Subcutaneous abdominal adipose tissue (tissue), 5 donors: ENCODE results near the gene CCDC188.

Experiments
- H3K27ac ChIP-seq: one replicate; pipeline ENCODE4 v1.7.0; 2013; ENCODE audit warnings: low read depth, mild to moderate bottlenecking, inconsistent platforms, low read length, moderate library complexity
- H3K27me3 ChIP-seq, 5 donors: one replicate each; pipeline ENCODE4 v1.7.0; 2013; ENCODE audit warnings: low read length in 5 of 5, inconsistent platforms in 1 of 5; ENCODE audit not compliant: control insufficient read depth in 5 of 5, insufficient read depth in 4 of 5
- H3K36me3 ChIP-seq, 5 donors: one replicate each; pipeline ENCODE4 v1.7.0; 2013; ENCODE audit warnings: low read length in 5 of 5; ENCODE audit not compliant: control insufficient read depth in 5 of 5, insufficient read depth in 5 of 5
- H3K4me1 ChIP-seq, 5 donors: one replicate each; pipeline ENCODE4 v1.7.0; 2013; ENCODE audit warnings: low read length in 5 of 5, mild to moderate bottlenecking in 3 of 5, moderate library complexity in 1 of 5; ENCODE audit not compliant: control insufficient read depth in 5 of 5, insufficient read depth in 5 of 5
- H3K4me3 ChIP-seq, 5 donors: one replicate each; pipeline ENCODE4 v1.7.0; 2013; ENCODE audit warnings: low read length in 5 of 5, low read depth in 1 of 5
- H3K9ac ChIP-seq, 5 donors: one replicate each; pipeline ENCODE4 v1.7.0; 2013; ENCODE audit warnings: low read length in 5 of 5, mild to moderate bottlenecking in 4 of 5, moderate library complexity in 3 of 5
- H3K9me3 ChIP-seq, 5 donors: one replicate each; pipeline ENCODE4 v1.7.0; 2013; ENCODE audit warnings: low read length in 5 of 5; ENCODE audit not compliant: control insufficient read depth in 5 of 5
- donor health status: healthy.
- donor health status: healthy.
- donor health status: healthy.
- donor health status: healthy.
- donor health status: healthy.

CCDC188 gene

DNA sequence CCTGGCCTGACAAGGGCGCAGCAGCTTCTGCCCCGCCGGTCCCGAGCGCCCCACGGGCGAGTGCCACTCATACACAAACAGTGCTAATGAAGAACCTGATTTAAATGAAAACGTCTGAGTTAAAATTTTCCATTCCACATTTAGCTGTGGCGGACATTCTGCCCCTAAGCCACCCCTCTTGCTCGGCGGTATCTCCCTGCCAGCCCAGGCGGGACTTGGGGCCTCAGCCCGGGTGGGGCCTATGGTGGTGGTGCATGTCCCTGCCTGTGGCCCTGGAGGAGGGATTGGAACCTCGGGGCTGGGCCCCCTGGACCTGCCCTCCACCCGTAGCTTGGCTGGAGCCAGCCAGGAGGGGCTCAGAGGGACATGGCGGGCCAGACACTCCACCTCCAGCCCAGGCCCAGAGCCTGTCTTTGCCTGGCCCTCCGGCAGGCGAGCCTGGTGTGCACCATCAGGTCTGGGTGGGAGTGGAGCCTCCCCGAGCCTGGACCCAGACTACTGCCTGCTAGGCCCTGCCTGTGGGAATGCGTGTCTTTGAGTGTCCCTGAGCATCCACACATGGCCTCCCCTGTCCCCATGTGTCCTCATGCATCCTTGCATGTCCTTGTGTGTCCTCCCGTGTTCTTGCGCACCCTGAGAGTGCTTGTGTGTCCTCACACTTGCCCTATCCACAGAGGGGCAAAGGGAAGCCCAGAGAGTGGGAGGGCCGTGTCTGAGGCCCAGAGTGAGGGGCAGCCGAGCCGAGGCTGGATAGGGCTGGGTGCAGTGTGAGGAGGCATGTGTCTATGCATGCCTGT lies 14.9 kb downstream of the CCDC188 start:
- H3K4me1 ChIP-seq, result peaks cover 8 to 63% (median 61%) of the 10 kb centered on the region in 5 donors
- H3K4me3 ChIP-seq, result no peak overlapping the region
- H3K9me3 ChIP-seq, result no peaks in the 10 kb centered on the region
- no peaks in the 10 kb centered on the region for H3K27me3 ChIP-seq
- peak overlapping the region in 2 of 5 donors; percentile 30 to 39 for H3K9ac ChIP-seq
- H3K27ac ChIP-seq, result no peak overlapping the region
- peaks cover 0 to 28% (median 14%) of the 10 kb centered on the region in 5 donors for H3K36me3 ChIP-seq

DNA sequence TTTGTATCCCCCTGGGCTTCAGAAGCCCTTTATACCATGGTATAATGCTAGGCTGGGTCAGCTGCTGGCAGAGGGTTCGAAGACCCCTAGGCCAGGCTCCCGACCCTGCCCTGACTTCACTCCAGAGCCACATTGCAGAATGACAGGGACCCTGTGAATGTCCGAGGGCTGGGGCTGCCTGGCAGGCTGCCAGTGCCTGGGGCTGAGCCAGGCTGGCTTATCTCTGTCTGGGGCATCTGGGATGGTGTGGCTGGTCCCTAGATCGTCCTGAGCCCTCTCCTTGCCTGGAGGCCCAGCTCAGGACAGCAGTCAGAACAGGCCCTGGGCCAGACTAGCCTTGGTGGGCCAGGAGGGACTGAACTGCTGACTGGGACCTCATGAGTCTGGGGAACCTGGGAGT lies 15.6 kb downstream of the CCDC188 start:
- H3K9ac ChIP-seq, result peak overlapping the region in 3 of 5 donors; percentile 30 to 56 (median 39)
- H3K4me1 ChIP-seq, result peaks cover 10 to 69% (median 67%) of the 10 kb centered on the region in 5 donors
- no peak overlapping the region for H3K27ac ChIP-seq

DNA sequence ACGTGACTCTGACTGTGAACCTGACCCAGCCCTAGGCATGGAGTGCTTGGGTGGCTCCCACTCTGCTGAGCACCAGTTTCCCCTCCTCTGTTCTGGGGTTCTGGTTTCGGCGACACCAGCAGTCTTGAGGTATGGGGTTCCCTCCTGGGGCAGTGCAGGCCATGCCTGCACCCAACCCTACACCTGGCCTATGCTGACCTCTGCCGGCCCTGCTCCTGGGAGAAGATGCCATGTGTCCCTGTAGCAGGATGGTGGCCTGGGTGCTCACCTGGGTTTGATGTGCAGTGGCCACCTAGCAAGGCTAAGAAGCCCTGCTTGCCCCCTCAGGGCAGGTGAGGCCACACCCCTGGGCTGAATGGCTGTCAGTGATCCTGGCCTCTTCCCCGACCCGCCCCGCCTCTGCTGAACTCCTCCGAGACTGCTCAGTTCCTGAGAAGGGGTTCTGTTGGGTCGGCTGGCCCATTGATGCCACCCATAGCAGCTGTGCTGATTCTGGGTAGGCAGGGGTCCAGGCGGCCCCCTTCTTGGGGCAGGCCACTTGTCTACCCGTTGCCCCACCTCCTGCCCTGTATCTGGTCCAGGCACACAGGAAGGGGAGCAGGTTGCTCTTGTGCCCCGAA lies 16.8 kb downstream of the CCDC188 start:
- H3K9ac ChIP-seq, result peak overlapping the region in 1 of 5 donors; percentile 64
- H3K9me3 ChIP-seq, result no peaks in the 10 kb centered on the region
- H3K36me3 ChIP-seq, result peaks cover 0 to 9% (median 0%) of the 10 kb centered on the region in 5 donors
- H3K4me1 ChIP-seq, result peaks cover 10 to 72% (median 72%) of the 10 kb centered on the region in 5 donors
- no peak overlapping the region for H3K27ac ChIP-seq
- no peaks in the 10 kb centered on the region for H3K27me3 ChIP-seq
- no peak overlapping the region for H3K4me3 ChIP-seq

More for the DNA sequence above, 15.6 kb downstream of the CCDC188 start:
- Histone ChIP-seq H3K36me3 (peaks cover 0 to 21% (median 11%) of the 10 kb centered on the region in 5 donors), H3K27me3 (no peaks in the 10 kb centered on the region), H3K4me3 (no peak overlapping the region), H3K9me3 (no peaks in the 10 kb centered on the region)

DNA sequence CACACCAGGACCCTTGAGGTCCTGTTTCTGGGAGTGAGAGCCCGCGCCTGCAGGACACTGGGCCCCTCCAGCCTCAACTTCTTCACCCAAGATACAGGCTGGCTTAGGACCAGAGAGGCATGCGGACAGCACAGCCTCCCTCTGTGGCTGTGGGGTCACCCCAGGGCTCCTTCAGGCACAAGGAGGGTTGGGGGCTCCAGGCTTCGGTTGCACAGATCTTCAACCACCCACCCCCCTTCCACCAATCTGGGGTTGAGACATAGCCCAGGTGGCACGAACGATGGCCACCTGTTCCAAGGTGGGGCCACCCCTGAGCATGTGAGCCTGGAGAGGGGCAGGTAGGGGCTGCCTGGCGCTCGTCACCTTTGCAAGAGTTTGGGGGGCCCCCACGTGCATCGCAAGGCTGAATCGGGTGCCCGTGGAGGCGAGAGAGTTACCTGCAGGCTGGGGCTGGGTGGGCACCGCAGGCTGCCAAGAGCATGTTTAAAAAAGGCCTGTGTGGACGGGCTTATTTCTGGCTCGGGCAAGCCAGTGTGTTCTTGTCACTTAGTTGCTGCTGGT lies 18.1 kb downstream of the CCDC188 start:
- Histone ChIP-seq H3K27ac (no peak overlapping the region), H3K27me3 (no peaks in the 10 kb centered on the region), H3K4me1 (peaks cover 10 to 67% (median 66%) of the 10 kb centered on the region in 5 donors), H3K36me3 (peaks cover 0 to 10% (median 0%) of the 10 kb centered on the region in 5 donors), H3K4me3 (peak overlapping the region; percentile 70 to 88 (median 82)), H3K9me3 (no peaks in the 10 kb centered on the region), H3K9ac (peak overlapping the region in 3 of 5 donors; percentile 81 to 90 (median 82))

DNA sequence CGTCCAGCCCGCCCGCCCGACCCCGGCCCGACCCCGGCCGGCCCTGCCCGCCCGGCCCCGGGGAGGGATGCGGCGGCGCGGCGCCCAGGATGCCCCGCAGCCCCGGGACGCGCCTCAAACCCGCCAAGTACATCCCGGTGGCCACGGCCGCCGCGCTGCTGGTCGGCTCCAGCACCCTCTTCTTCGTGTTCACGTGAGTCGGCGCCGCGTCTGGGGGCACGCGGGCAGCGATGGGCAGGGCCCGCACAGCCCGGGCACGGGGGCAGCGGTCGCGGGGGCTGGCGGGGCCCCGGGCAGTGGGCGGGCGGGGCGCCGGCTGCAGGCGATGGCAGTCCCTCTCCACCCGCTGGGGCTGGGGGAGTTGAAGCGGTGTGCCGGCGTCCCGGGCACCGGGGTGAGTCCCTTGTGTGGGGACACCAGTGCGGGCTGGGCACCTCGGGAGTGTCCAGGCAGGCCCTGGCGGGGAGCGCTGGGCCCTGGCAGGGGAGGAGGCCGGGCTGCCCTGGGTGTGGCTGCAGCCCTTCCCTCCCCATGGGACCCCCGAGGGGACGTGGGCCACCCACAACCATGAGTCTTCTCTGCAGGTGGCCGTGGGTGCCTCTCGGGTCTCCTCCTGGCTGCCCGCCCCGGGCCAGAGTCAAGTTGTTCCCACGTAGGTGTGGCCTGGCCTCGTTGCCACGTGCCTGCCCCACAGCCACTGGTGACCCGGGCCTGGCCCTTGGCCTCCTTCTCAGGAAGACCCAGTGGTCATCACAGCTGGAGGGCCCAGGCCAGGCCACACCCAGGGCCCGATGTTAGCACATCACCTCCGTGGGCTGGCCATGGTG lies 18.8 kb downstream of the CCDC188 start:
- Histone ChIP-seq H3K9ac (peak overlapping the region in 4 of 5 donors; percentile 63 to 90 (median 82)), H3K4me3 (peak overlapping the region; percentile 70 to 88 (median 82)), H3K27me3 (no peaks in the 10 kb centered on the region), H3K36me3 (peaks cover 0 to 17% (median 6%) of the 10 kb centered on the region in 5 donors), H3K9me3 (no peaks in the 10 kb centered on the region), H3K4me1 (peaks cover 10 to 60% (median 59%) of the 10 kb centered on the region in 5 donors), H3K27ac (no peak overlapping the region)

DNA sequence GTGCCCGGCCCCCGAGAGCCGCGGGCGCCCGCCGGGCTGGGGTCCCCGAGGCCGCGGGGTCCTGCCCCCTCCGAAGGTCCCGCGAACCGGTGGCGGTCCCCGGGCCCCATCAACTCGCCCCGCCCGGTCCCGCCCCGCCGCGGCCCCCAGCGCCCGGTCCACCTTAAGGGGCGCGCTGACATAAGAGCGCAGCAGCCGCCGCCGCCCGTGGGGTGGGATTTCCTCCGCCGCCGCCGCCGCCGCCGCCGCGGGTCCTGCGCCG lies 19.3 kb downstream of the CCDC188 start, which contains the start of gene ZDHHC8:
Gene ZDHHC8, plus strand, starts transcription at position 208 of the 262 bp plus-strand sequence. CDS start 144 bp downstream, outside the sequence.
- H3K27me3 ChIP-seq, result no peaks in the 10 kb centered on the region
- H3K27ac ChIP-seq, result peak within 1 kb of the TSS; percentile 67
- H3K36me3 ChIP-seq, result peaks cover 0 to 18% (median 8%) of the 10 kb centered on the region in 5 donors
- no peaks in the 10 kb centered on the region for H3K9me3 ChIP-seq
- peak within 1 kb of the TSS in 4 of 5 donors; percentile 81 to 90 (median 84) for H3K9ac ChIP-seq
- peaks cover 7 to 55% (median 54%) of the 10 kb centered on the region in 5 donors for H3K4me1 ChIP-seq
- peak within 1 kb of the TSS; percentile 70 to 88 (median 82) for H3K4me3 ChIP-seq

DNA sequence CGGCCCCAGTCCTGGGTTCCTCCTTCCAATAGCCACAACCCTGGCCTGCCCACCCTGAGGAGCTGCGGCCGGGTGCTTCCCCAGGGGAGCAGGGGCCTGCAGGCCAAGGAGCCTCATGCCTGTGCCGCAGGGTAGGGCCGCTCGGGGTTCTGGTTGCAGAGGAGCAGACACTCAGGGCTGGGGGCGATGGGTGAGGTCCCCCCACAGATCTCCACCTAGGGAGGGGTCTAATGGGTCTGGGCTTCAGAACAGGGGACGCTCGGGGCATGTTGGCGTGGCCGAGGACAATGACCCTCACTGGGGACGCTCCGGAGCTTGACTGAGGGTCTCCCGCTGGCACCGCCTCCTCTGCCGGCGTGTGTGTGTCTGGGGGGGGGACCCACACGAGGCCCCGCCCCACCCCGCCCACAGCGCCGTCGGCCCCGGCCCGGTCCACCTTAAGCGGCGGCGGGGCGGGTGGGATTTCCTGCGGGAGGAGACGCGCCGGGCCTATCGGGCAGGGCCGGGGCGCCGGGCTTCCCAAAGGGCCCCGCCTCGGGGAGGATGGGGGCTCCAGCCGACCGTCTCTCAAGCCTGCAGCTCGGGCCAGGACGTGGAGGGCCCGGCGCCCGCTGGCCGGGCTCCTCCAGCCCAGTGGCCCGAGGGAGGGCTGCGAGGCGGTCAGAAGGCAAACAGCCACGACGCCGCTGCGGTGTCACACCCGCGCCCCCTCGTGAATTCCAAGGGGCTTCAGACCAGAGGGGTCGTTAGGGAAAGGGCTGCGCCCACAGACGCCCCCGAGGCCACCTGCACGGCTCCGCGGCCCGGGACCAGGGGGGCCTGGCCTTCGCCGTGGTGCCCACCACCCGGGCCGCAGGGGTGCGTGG lies 19.9 kb downstream of the CCDC188 start:
- H3K36me3 ChIP-seq, result peaks cover 0 to 19% (median 14%) of the 10 kb centered on the region in 5 donors
- peak overlapping the region in 4 of 5 donors; percentile 76 to 88 (median 80) for H3K4me3 ChIP-seq
- peak overlapping the region in 4 of 5 donors; percentile 59 to 85 (median 81) for H3K9ac ChIP-seq
- H3K27me3 ChIP-seq, result no peaks in the 10 kb centered on the region
- peak overlapping the region; percentile 67 for H3K27ac ChIP-seq
- H3K9me3 ChIP-seq, result no peaks in the 10 kb centered on the region
- H3K4me1 ChIP-seq, result peaks cover 3 to 49% (median 48%) of the 10 kb centered on the region in 5 donors

DNA sequence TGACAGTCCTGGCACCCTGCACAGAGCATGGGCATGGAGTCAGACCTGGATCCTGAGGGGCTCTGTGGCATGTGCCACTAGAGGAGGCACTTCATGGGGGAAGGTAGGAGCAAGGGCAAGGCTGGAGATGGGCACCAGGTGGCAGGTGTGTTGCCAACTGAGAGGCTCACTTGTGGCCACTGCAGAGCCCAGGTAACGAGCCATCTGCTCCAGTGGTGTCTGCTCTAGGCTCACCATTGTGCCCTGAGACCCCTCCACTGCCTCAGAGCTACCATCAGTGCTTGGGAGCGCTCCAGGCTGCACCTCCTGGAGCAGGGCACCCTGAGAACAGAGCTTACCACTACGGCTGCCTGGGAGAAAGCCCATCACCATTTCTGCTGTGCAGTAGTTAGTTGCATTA lies 20.5 kb downstream of the CCDC188 start:
- no peaks in the 10 kb centered on the region for H3K9me3 ChIP-seq
- peak overlapping the region in 1 of 5 donors; percentile 36 for H3K9ac ChIP-seq
- peak overlapping the region in 2 of 5 donors; percentile 79 to 88 for H3K4me3 ChIP-seq
- H3K27ac ChIP-seq, result no peak overlapping the region
- H3K27me3 ChIP-seq, result no peaks in the 10 kb centered on the region
- peaks cover 0 to 25% (median 20%) of the 10 kb centered on the region in 5 donors for H3K36me3 ChIP-seq
- peaks cover 3 to 46% (median 41%) of the 10 kb centered on the region in 5 donors for H3K4me1 ChIP-seq

DNA sequence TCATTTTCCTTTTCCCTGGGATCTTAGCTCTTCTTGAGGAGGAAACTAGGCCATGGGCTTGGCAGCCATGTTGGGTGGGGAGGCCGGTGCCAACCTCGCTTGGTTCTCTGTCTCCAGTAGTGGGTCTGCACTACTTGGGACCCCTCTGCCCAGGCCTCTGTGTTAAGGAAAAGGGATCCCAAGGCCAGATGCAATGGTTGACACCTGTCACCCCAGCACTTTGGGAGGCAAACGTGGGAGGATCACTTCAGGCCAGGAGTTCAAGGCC lies 21.2 kb downstream of the CCDC188 start:
- no peak overlapping the region for H3K27ac ChIP-seq
- H3K27me3 ChIP-seq, result no peaks in the 10 kb centered on the region
- no peak overlapping the region for H3K9ac ChIP-seq
- no peak overlapping the region for H3K4me3 ChIP-seq
- H3K4me1 ChIP-seq, result peaks cover 3 to 43% (median 37%) of the 10 kb centered on the region in 5 donors
- H3K36me3 ChIP-seq, result peaks cover 0 to 31% (median 27%) of the 10 kb centered on the region in 5 donors
- H3K9me3 ChIP-seq, result no peaks in the 10 kb centered on the region
